HepG2 (cell line): ENCODE results near the gene MAPK6. TPM values are rescaled to one million over a fixed set of nuclear protein-coding genes. Genes with fewer than 3 reads are reported as not detected.

ENCODE experiments used
- GATAD2A ChIP-seq: IDR thresholded peaks from 2 replicates; pipeline ENCODE4 v1.6.1; 2016
- NCOA1 ChIP-seq: sonication (generic); formaldehyde crosslinking; IDR thresholded peaks from 2 replicates; pipeline ENCODE4 v1.9.0; 2021; ENCODE audit warnings: missing genetic modification reagents
- NCOA2 ChIP-seq: sonication (generic); formaldehyde crosslinking; IDR thresholded peaks from 2 replicates; pipeline ENCODE4 v1.8.0; 2022; ENCODE audit warnings: inconsistent platforms
- PBX2 ChIP-seq: IDR thresholded peaks from 2 replicates; pipeline ENCODE4 v1.6.1; 2016; ENCODE audit warnings: control low read depth
- PLSCR1 ChIP-seq: sonication (generic); formaldehyde crosslinking; IDR thresholded peaks from 2 replicates; pipeline ENCODE4 v1.5.0; 2020; ENCODE audit warnings: missing genetic modification reagents, mild to moderate bottlenecking, borderline replicate concordance
- SKI ChIP-seq: fragments of 450-650 bp; IDR thresholded peaks from one replicate; pipeline ENCODE4 v1.6.1; 2018; ENCODE audit warnings: mild to moderate bottlenecking; ENCODE audit not compliant: partially characterized antibody
- ZNF263 ChIP-seq: sonication (generic); formaldehyde crosslinking; IDR thresholded peaks from 2 replicates; pipeline ENCODE4 v1.4.0; 2020; ENCODE audit warnings: missing genetic modification reagents
- ZNF3 ChIP-seq: IDR thresholded peaks from 2 replicates; pipeline ENCODE4 v1.7.0; 2017; ENCODE audit warnings: inconsistent platforms
- ZNF446 ChIP-seq: sonication (generic); formaldehyde crosslinking; IDR thresholded peaks from 2 replicates; pipeline ENCODE4 v1.5.0; 2020; ENCODE audit warnings: mild to moderate bottlenecking, missing genetic modification reagents
- ZNF558 ChIP-seq: sonication (generic); formaldehyde crosslinking; IDR thresholded peaks from 2 replicates; pipeline ENCODE4 v1.9.0; 2022; ENCODE audit warnings: mild to moderate bottlenecking, missing genetic modification reagents, borderline replicate concordance
- ZNF615 ChIP-seq: sonication (generic); formaldehyde crosslinking; IDR thresholded peaks from 2 replicates; pipeline ENCODE4 v1.5.0; 2020; ENCODE audit warnings: mild to moderate bottlenecking, missing genetic modification reagents, borderline replicate concordance
- ZNF644 ChIP-seq: IDR thresholded peaks from 2 replicates; pipeline ENCODE4 v1.6.1; 2016; ENCODE audit warnings: low read depth
- polyA plus RNA-seq, 8 experiments: library from polyadenylated mRNA; depleted of rRNA in 3 of 8; stranded (reverse) in 7 of 8; unstranded in 1 of 8; fragments of >200 nt; fragmentation: Illumina TruSeq in 4 of 8; extraction: Trizol in 4 of 8; gene quantifications; 2 replicates each; pipeline versions ENCODE4 v1.2.1 to v1.2.3, GENCODE V29; 2011 to 2016; ENCODE audit warnings: low read depth in 4 of 8, missing spikeins in 1 of 8, mixed read lengths in 1 of 8; ENCODE audit not compliant: insufficient read depth in 1 of 8
- total RNA-seq, 5 experiments: library from RNA; depleted of rRNA; stranded (reverse); fragments of >200 nt; fragmentation: Illumina TruSeq; extraction: Trizol; gene quantifications; 2 replicates each; pipeline ENCODE4 v1.2.3, GENCODE V29; 2016; ENCODE audit warnings: low read depth in 1 of 5
- TF ChIP-seq, protein P1 (sequence below): sonication (generic); formaldehyde crosslinking; IDR thresholded peaks from 2 replicates; pipeline ENCODE4 v1.4.0; 2020; ENCODE audit warnings: missing genetic modification reagents, low read depth, mild to moderate bottlenecking, borderline replicate concordance
- TF ChIP-seq, protein P2 (sequence below): sonication (generic); formaldehyde crosslinking; IDR thresholded peaks from 2 replicates; pipeline ENCODE4 v1.4.0; 2020; ENCODE audit warnings: mild to moderate bottlenecking, missing genetic modification reagents
- TF ChIP-seq, protein P3 (sequence below): IDR thresholded peaks from 2 replicates; pipeline ENCODE4 v1.6.1; 2012; ENCODE audit warnings: inconsistent platforms
- TF ChIP-seq, protein P4 (sequence below), 2 experiments: sonication (generic) in 1 of 2; formaldehyde crosslinking in 1 of 2; IDR thresholded peaks; 2 replicates each; pipeline versions ENCODE4 v1.4.0 to v1.6.1; 2018 to 2020; ENCODE audit warnings: missing genetic modification reagents in 2 of 2, borderline replicate concordance in 1 of 2, low read depth in 1 of 2, mild to moderate bottlenecking in 1 of 2, missing biosample characterization in 1 of 2
- TF ChIP-seq, protein P5 (sequence below): IDR thresholded peaks from 2 replicates; pipeline ENCODE4 v1.6.1; 2018; ENCODE audit warnings: missing genetic modification reagents

Gene MAPK6
- total and polyA plus RNA-seq, 2 of the 13 experiments (the other 11 are each of a cell fraction or from before 2014, with no cell fraction given): 89.5 to 99.7 TPM

- TF ChIP-seq, protein P1, sequence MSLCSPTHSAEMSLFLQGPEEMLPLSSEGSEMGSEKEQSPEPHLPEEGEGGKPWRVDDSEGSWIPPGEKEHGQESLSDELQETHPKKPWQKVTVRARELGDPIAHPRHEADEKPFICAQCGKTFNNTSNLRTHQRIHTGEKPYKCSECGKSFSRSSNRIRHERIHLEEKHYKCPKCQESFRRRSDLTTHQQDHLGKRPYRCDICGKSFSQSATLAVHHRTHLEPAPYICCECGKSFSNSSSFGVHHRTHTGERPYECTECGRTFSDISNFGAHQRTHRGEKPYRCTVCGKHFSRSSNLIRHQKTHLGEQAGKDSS: no peak
- TF ChIP-seq ZNF446 (CRISPR knock-in tag) (no peak), NCOA1 (CRISPR knock-in tag) (no peak), SKI (peak; percentile 59), NCOA2 (CRISPR knock-in tag) (no peak), ZNF615 (CRISPR knock-in tag) (no peak), GATAD2A (CRISPR knock-in tag) (peak; percentile 7; the same call in 1 of the 2 replicates), PLSCR1 (CRISPR knock-in tag) (no peak), ZNF644 (peak; percentile 27; the same call in 1 of the 2 replicates), ZNF3 (CRISPR knock-in tag) (no peak), PBX2 (no peak), ZNF263 (CRISPR knock-in tag) (no peak), ZNF558 (CRISPR knock-in tag) (no peak)
- TF ChIP-seq, protein P2, sequence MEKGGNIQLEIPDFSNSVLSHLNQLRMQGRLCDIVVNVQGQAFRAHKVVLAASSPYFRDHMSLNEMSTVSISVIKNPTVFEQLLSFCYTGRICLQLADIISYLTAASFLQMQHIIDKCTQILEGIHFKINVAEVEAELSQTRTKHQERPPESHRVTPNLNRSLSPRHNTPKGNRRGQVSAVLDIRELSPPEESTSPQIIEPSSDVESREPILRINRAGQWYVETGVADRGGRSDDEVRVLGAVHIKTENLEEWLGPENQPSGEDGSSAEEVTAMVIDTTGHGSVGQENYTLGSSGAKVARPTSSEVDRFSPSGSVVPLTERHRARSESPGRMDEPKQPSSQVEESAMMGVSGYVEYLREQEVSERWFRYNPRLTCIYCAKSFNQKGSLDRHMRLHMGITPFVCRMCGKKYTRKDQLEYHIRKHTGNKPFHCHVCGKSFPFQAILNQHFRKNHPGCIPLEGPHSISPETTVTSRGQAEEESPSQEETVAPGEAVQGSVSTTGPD (CRISPR knock-in tag): no peak
- TF ChIP-seq, protein P3, sequence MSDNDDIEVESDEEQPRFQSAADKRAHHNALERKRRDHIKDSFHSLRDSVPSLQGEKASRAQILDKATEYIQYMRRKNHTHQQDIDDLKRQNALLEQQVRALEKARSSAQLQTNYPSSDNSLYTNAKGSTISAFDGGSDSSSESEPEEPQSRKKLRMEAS: no peak
- TF ChIP-seq, protein P4, sequence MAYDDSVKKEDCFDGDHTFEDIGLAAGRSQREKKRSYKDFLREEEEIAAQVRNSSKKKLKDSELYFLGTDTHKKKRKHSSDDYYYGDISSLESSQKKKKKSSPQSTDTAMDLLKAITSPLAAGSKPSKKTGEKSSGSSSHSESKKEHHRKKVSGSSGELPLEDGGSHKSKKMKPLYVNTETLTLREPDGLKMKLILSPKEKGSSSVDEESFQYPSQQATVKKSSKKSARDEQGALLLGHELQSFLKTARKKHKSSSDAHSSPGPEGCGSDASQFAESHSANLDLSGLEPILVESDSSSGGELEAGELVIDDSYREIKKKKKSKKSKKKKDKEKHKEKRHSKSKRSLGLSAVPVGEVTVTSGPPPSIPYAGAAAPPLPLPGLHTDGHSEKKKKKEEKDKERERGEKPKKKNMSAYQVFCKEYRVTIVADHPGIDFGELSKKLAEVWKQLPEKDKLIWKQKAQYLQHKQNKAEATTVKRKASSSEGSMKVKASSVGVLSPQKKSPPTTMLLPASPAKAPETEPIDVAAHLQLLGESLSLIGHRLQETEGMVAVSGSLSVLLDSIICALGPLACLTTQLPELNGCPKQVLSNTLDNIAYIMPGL (CRISPR knock-in tag; IDR thresholded peaks at IDR 0.05; ENCODE audit: borderline replicate concordance in 1 of 2, low read depth in 1 of 2): 0 out of 4 replicates have a peak, but pooled peaks of 1 of the 2 experiments have one; percentile 29
- TF ChIP-seq, protein P5, sequence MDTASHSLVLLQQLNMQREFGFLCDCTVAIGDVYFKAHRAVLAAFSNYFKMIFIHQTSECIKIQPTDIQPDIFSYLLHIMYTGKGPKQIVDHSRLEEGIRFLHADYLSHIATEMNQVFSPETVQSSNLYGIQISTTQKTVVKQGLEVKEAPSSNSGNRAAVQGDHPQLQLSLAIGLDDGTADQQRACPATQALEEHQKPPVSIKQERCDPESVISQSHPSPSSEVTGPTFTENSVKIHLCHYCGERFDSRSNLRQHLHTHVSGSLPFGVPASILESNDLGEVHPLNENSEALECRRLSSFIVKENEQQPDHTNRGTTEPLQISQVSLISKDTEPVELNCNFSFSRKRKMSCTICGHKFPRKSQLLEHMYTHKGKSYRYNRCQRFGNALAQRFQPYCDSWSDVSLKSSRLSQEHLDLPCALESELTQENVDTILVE (CRISPR knock-in tag): no peak
Measured at GRCh38 chr15:52005748-52006701, 13.0 kb upstream of the MAPK6 start (continued).
